ENCODE measurements around the gene DYNC1I1.
A peak's percentile ranks its signal among the peaks of the same experiment; 100 is the strongest.

The DYNC1I1 gene

GRCh38 chr7:96089511-96089910 lies 317.2 kb downstream of the DYNC1I1 start:
- peak overlapping the region; percentile 76 for H3K27ac ChIP-seq
- TF ChIP-seq CTCF (conservative IDR thresholded peaks at IDR 0.05): no peak

GRCh38 chr7:96090756-96091155 lies 318.4 kb downstream of the DYNC1I1 start:
- TF ChIP-seq CTCF (conservative IDR thresholded peaks at IDR 0.05): no peak
- no peak overlapping the region for H3K27ac ChIP-seq

- H3K27ac ChIP-seq: no peak overlapping the region
- TF ChIP-seq CTCF (conservative IDR thresholded peaks at IDR 0.05): no peak
Observed at GRCh38 chr7:96093435-96093834, 321.1 kb downstream of the DYNC1I1 start.

- no peak overlapping the region for H3K27ac ChIP-seq
- no peak for TF ChIP-seq CTCF (conservative IDR thresholded peaks at IDR 0.05)
Observed at GRCh38 chr7:96097835-96098234, 325.5 kb downstream of the DYNC1I1 start.

GRCh38 chr7:96100737-96101136 lies 328.4 kb downstream of the DYNC1I1 start:
- no peak overlapping the region for H3K27ac ChIP-seq
- TF ChIP-seq CTCF (conservative IDR thresholded peaks at IDR 0.05): no peak

- TF ChIP-seq CTCF (conservative IDR thresholded peaks at IDR 0.05): no peak
Observed at GRCh38 chr7:96102096-96102811, 329.9 kb downstream of the DYNC1I1 start.

GRCh38 chr7:96104984-96105383 lies 332.6 kb downstream of the DYNC1I1 start:
- no peak overlapping the region for H3K27ac ChIP-seq
- TF ChIP-seq CTCF (conservative IDR thresholded peaks at IDR 0.05): no peak

More at GRCh38 chr7:96102096-96102811, 329.9 kb downstream of the DYNC1I1 start:
- no peak overlapping the region for H3K27ac ChIP-seq
